Pancreas (tissue), 10 donors: ENCODE data around the gene ARTN. TPM values are rescaled to one million over a fixed set of nuclear protein-coding genes. Genes with fewer than 3 reads are reported as not detected.
A peak's percentile ranks its signal among the peaks of the same experiment; 100 is the strongest.

Experiments
- ATAC-seq, 4 donors: fragments of 200-7000 bp; cut with Tn5 transposase; one replicate each; pipeline versions ENCODE4 v1.8.0 to v1.9.1; 2020; ENCODE audit warnings: mild to moderate bottlenecking in 4 of 4, moderate library complexity in 4 of 4
- DNase-seq, 6 donors: peaks; one replicate each; pipeline ENCODE4 v3.0.0-alpha.2; 2020
- FAIRE-seq: peaks from 2 replicates; lab custom pipeline; 2012; peaks lifted over from hg19 to GRCh38; lab: Jason Lieb, UNC
- H3K27ac ChIP-seq, 4 donors: fragments of 200-600 bp; sonication (generic); 1 replicate in 3 of 4; 2 replicates in 1 of 4; pipeline versions ENCODE4 v1.5.0 to v1.8.0; 2020
- H3K27me3 ChIP-seq, 4 donors: fragments of 200-600 bp; one replicate each; pipeline ENCODE4 v1.8.0; 2021
- H3K36me3 ChIP-seq, 3 donors: fragments of 200-600 bp; sonication (generic) in 1 of 3; one replicate each; pipeline versions ENCODE4 v1.5.0 to v1.8.0; 2020 to 2021
- H3K4me1 ChIP-seq, 3 donors: fragments of 200-600 bp; one replicate each; pipeline ENCODE4 v1.8.0; 2021
- H3K4me3 ChIP-seq, 4 donors: fragments of 200-600 bp; sonication (generic) in 2 of 4; one replicate each; pipeline versions ENCODE4 v1.5.0 to v1.8.0; 2020 to 2021
- H3K9me3 ChIP-seq, 4 donors: fragments of 200-600 bp; one replicate each; pipeline ENCODE4 v1.8.0; 2021
- WGBS, 2 donors: extraction: QIAGEN DNeasy Blood & Tissue Kit; methylation state at CpG; one replicate each; pipeline ENCODE4 v1.1.7; 2013; 5-methylcytosine and 5-hydroxymethylcytosine counted together
- intact Hi-C, 3 donors: fragments of 100-400 bp; cut with DNase I; formaldehyde crosslinking; loops; one replicate each; pipeline versions ENCODE4 v1.11.1 to v1.14.2; 2022
- polyA plus RNA-seq, 2 donors: library from polyadenylated mRNA; stranded (reverse); fragments of 200-250 nt; gene quantifications; one replicate each; pipeline ENCODE4 v1.2.3, GENCODE V29; 2013
- total RNA-seq, 6 donors: library from RNA; stranded (reverse); fragmentation: NEBNext Ultra II Directional in 4 of 6; extraction: Animal tissue kit (Norgen Biotek cat#: 25700) in 4 of 6; gene quantifications; one replicate each; pipeline versions ENCODE4 v1.2.1 to v1.2.4, GENCODE V29; 2021 to 2023
- TF ChIP-seq, protein P1 (sequence below), 4 donors: fragments of 200-600 bp; sonication (generic) in 3 of 4; IDR thresholded peaks; one replicate each; pipeline versions ENCODE4 v1.5.0 to v1.8.0; 2021; ENCODE audit warnings: antibody characterized with exemption in 4 of 4
- donor health status: healthy with polysubstance abuse.
- donor health status: DM: no; HTN: no; CAD: no; lungs with moderate emphysema.
- donor health status: DM: no; HTN: no; CAD: no.
- donor health status: control.
- donor health status: control.
- donor health status: Bipolar disorder and iron deficiency.
- donor health status: DM: yes; HTN: yes; CAD: no.
- donor health status: DM: no; HTN: no; CAD: no.
- donor health status: DM: no; HTN: no; CAD: no.
- donor health status: DM: yes; HTN: yes; CAD: no.

The ARTN gene
- total and polyA plus RNA-seq, 8 donors = 0.87 to 3.2 (median 1.2) TPM

GRCh38 chr1:43979528-43980254 lies 46.1 kb downstream of the ARTN start:
- H3K9me3 ChIP-seq = no peaks in the 10 kb centered on the region
- FAIRE-seq (no peak), DNase-seq (peak; percentile 77 to 91 (median 84)), ATAC-seq (peak; percentile 32 to 66 (median 54))
- H3K4me3 ChIP-seq = peak overlapping the region; percentile 44 to 86 (median 67)
- intact Hi-C loops = no loop called here
- H3K36me3 ChIP-seq = peaks cover 0 to 4% (median 0%) of the 10 kb centered on the region in 3 donors
- H3K27ac ChIP-seq = peak overlapping the region; percentile 64 to 74 (median 69)
- WGBS, 2 donors = 2% methylated on average over 20 to 45 of the region's 45 CpGs
- no peaks in the 10 kb centered on the region for H3K27me3 ChIP-seq
- peaks cover 0 to 27% (median 14%) of the 10 kb centered on the region in 3 donors for H3K4me1 ChIP-seq
- TF ChIP-seq, protein P1, sequence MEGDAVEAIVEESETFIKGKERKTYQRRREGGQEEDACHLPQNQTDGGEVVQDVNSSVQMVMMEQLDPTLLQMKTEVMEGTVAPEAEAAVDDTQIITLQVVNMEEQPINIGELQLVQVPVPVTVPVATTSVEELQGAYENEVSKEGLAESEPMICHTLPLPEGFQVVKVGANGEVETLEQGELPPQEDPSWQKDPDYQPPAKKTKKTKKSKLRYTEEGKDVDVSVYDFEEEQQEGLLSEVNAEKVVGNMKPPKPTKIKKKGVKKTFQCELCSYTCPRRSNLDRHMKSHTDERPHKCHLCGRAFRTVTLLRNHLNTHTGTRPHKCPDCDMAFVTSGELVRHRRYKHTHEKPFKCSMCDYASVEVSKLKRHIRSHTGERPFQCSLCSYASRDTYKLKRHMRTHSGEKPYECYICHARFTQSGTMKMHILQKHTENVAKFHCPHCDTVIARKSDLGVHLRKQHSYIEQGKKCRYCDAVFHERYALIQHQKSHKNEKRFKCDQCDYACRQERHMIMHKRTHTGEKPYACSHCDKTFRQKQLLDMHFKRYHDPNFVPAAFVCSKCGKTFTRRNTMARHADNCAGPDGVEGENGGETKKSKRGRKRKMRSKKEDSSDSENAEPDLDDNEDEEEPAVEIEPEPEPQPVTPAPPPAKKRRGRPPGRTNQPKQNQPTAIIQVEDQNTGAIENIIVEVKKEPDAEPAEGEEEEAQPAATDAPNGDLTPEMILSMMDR (IDR thresholded peaks at IDR 0.05) = no peak

DNA sequence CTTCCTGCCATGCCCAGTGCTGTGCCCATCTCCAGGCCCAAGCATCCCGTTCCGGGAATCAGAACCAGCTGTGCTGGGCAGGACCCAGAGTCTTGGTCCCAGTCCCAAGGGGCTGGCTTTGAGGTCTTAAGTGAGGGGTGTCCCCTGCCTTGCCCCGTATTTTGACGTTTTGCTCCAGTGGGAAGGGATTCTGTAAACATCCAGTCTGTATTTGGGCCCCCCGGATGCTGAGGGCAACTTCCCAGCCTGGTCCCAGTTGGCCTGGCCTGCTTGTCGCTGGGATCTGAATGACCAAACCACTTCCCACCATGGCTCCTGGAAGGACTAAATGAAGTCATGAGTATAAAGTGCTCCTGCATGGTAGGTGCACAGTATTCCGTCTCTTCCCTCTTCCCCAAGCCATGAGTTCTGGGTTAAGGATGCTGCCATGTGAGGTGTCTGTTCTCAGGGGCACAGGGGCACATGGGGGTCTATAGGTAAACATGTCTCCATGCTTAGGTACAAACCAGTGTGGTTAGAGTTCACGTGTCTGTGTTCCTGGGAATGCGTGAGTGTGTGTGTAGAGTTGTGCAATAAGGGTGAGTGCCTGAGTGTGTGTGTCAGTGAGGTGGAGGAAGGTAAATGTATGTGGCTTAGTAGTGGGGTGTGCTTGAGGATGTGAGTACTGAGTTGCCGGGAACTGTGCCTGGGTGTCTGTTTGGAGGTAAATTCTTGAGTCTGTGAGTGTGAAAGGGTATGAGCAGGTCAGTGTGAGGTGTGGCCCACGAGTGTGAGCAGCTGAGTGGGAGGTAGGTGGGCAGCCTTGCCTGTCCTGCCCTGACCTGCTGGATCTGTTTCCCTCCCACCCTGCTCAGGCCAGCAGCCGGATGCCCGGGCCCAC lies 46.9 kb downstream of the ARTN start:
- Histone ChIP-seq H3K9me3 (no peaks in the 10 kb centered on the region), H3K4me3 (peak overlapping the region; percentile 44 to 86 (median 67)), H3K27ac (peak overlapping the region; percentile 64 to 74 (median 69)), H3K27me3 (no peaks in the 10 kb centered on the region), H3K4me1 (peaks cover 0 to 27% (median 14%) of the 10 kb centered on the region in 3 donors), H3K36me3 (peaks cover 0 to 4% (median 0%) of the 10 kb centered on the region in 3 donors)
- peak; percentile 3 to 21 (median 12) for ATAC-seq
- no peak for FAIRE-seq
- intact Hi-C loops = no loop called here
- peak in 2 of 6 donors; percentile 30 to 80 for DNase-seq
- WGBS, 2 donors = 29 to 36% methylated on average over 13 of the region's 13 CpGs
- TF ChIP-seq, protein P1 (IDR thresholded peaks at IDR 0.05) = no peak

DNA sequence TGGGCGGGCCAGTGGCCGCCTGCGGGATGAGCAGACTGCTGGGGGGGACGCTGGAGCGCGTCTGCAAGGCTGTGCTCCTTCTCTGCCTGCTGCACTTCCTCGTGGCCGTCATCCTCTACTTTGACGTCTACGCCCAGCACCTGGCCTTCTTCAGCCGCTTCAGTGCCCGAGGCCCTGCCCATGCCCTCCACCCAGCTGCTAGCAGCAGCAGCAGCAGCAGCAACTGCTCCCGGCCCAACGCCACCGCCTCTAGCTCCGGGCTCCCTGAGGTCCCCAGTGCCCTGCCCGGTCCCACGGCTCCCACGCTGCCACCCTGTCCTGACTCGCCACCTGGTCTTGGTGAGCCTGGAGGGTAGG lies 47.5 kb downstream of the ARTN start:
- ATAC-seq (peak; percentile 27 to 42 (median 33)), FAIRE-seq (no peak), DNase-seq (peak in 3 of 6 donors; percentile 56 to 67 (median 63))
- H3K4me3 ChIP-seq = peak overlapping the region in 2 of 4 donors; percentile 74 to 86
- TF ChIP-seq, protein P1 (IDR thresholded peaks at IDR 0.05) = no peak
- H3K27me3 ChIP-seq = no peaks in the 10 kb centered on the region
- no peaks in the 10 kb centered on the region for H3K9me3 ChIP-seq
- WGBS, 2 donors = 42 to 52% methylated on average over 16 to 20 of the region's 20 CpGs
- intact Hi-C loops = no loop called here
- H3K4me1 ChIP-seq = peaks cover 0 to 24% (median 9%) of the 10 kb centered on the region in 3 donors
- H3K36me3 ChIP-seq = peaks cover 0 to 4% (median 0%) of the 10 kb centered on the region in 3 donors
- peak overlapping the region in 2 of 4 donors; percentile 68 to 70 for H3K27ac ChIP-seq

GRCh38 chr1:43981636-43982035 lies 48.0 kb downstream of the ARTN start:
- H3K9me3 ChIP-seq = no peaks in the 10 kb centered on the region
- WGBS, 2 donors = 87 to 88% methylated on average over 20 of the region's 20 CpGs
- no peaks in the 10 kb centered on the region for H3K27me3 ChIP-seq
- intact Hi-C loops = no loop called here
- DNase-seq (no peak), FAIRE-seq (no peak), ATAC-seq (no peak)
- peaks cover 0 to 4% (median 0%) of the 10 kb centered on the region in 3 donors for H3K36me3 ChIP-seq
- peak overlapping the region in 1 of 4 donors; percentile 86 for H3K4me3 ChIP-seq
- TF ChIP-seq, protein P1 (IDR thresholded peaks at IDR 0.05) = no peak
- H3K4me1 ChIP-seq = peaks cover 0 to 19% (median 7%) of the 10 kb centered on the region in 3 donors
- H3K27ac ChIP-seq = no peak overlapping the region
